ENCODE measurements around the gene SHCBP1.
A peak's percentile ranks its signal among the peaks of the same experiment; 100 is the strongest.
"Not testable (repeated sequence)": the region's sequence is repeated elsewhere in the genome, so short reads cannot be mapped to it uniquely, and the experiment has no call there.

SHCBP1 gene, protein sequence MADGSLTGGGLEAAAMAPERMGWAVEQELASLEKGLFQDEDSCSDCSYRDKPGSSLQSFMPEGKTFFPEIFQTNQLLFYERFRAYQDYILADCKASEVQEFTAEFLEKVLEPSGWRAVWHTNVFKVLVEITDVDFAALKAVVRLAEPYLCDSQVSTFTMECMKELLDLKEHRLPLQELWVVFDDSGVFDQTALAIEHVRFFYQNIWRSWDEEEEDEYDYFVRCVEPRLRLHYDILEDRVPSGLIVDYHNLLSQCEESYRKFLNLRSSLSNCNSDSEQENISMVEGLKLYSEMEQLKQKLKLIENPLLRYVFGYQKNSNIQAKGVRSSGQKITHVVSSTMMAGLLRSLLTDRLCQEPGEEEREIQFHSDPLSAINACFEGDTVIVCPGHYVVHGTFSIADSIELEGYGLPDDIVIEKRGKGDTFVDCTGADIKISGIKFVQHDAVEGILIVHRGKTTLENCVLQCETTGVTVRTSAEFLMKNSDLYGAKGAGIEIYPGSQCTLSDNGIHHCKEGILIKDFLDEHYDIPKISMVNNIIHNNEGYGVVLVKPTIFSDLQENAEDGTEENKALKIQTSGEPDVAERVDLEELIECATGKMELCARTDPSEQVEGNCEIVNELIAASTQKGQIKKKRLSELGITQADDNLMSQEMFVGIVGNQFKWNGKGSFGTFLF

DNA sequence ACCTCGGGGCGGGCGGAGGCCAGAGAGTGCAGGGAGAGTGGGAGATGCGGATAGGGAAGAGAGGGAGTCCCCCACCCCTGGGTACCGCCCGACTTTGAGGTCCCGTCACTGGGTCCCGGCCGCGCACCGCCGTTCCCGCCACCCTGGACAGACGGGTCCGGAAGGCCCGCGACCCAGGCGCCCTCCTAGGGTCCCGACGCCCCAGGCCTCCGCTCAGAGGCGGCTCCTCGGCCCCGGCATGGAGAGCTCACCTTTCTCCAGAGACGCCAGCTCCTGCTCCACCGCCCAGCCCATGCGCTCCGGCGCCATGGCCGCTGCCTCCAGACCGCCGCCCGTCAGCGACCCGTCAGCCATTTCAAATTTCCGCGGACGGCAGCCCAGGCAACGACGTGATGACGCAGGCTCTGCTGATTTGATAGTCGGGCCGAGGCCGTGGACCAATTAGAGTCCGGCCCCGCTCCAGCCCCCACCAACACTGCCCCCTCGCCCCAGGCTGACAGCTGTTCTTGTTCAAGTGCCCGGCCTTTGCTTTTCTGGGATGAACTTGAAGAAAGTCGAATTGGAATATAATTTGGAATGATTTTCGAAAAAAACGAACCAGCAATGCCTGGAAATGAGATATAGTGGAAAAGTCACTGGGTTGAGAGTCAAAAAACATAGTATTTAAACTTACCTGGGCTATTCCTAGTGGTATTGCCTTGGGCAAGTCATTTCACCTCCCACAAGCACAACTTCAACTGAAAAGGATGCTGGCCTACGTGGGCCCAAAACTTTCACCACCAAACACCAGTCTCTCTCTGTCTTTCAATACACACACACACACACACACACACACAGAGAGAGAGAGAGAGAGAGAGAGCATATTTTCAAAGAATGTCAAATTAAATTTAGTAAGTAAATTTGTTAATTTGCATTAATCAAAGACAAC lies at the start of gene SHCBP1:
TSS of gene SHCBP1 (minus strand) at position 374 of the 928 bp plus-strand sequence. CDS start at position 354, 20 bp downstream.
- peak; percentile 61 for DNase-seq

DNA sequence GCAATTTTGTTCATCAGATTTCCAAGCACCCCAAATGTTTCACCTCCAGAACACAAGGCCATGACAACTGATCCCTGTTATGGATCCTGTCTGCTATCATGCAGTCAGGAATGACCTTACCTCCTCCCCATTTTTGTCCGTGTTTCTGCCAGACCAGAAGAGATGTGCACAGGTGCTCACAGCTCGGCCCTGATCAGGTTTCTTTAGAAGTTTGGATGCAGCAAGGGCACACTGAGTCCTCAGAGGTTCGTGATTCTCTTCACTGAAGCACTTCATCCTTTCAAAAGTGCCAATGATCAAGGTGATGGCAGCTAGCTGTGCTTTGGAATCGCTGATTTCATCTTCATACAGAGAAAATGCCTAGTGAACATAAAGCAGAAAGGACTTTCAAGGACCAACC lies 40.9 kb upstream of the SHCBP1 start:
- DNase-seq = no peak

DNA sequence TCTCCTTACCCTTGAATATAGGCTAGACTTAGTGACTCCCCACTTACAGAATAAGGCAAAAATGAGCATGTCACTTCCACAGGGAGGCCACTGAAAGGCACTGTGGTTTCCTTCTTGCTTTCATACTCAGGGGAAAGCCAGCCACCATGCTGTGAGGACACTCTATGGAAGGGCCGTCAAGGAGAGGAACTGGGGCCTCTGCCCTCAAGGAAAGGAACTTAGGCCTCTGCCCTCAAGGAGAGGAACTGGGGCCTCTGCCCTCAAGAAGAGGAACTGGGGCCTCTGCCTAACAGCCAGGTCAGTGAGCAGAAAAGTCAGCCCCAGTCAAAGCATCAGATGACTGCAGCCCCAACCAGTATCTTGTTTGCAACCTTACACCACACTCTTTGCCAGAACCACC lies 37.7 kb upstream of the SHCBP1 start:
- DNase-seq = no peak

DNA sequence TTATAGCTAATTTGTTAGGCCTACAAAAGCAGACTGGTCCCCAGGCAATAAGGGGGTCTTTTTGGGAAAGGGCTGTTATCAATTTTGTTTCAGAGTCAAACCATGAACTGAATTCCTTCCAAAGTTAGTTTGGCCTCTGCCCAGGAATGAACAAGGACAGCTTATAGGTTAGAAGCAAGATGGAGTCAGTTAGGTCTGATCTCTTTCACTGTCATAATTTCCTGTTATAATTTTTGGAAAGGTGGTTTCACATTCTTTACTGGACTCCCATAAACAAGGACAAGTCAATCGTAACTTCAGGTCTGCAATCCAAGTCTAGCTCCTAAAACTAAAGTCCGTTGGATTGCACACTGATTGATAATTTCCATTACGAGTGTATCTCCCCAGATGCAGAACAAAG lies 30.1 kb upstream of the SHCBP1 start:
- DNase-seq = no peak

DNA sequence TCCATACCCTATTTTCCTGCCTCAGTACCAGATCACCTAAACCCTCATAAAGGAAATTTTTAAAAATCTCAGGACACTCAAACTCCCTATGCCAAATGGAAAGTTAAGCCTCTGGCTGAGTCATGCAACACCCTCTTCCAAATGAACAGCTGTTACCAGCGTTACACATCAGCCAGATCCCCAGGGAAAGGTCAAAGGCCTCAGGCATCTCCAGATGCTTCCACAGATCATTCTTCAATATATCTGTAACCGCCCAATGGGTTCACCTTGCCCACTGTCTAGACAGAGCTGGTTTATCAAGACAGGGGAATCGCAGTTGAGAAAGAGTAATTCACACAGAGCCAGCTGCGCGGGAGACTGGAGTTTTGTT lies 29.1 kb upstream of the SHCBP1 start:
- DNase-seq = no peak

GRCh38 chr16:46649588-46650253 lies 28.5 kb upstream of the SHCBP1 start:
- no peak for DNase-seq

GRCh38 chr16:46648656-46649055 lies 27.5 kb upstream of the SHCBP1 start:
- DNase-seq = no peak

DNA sequence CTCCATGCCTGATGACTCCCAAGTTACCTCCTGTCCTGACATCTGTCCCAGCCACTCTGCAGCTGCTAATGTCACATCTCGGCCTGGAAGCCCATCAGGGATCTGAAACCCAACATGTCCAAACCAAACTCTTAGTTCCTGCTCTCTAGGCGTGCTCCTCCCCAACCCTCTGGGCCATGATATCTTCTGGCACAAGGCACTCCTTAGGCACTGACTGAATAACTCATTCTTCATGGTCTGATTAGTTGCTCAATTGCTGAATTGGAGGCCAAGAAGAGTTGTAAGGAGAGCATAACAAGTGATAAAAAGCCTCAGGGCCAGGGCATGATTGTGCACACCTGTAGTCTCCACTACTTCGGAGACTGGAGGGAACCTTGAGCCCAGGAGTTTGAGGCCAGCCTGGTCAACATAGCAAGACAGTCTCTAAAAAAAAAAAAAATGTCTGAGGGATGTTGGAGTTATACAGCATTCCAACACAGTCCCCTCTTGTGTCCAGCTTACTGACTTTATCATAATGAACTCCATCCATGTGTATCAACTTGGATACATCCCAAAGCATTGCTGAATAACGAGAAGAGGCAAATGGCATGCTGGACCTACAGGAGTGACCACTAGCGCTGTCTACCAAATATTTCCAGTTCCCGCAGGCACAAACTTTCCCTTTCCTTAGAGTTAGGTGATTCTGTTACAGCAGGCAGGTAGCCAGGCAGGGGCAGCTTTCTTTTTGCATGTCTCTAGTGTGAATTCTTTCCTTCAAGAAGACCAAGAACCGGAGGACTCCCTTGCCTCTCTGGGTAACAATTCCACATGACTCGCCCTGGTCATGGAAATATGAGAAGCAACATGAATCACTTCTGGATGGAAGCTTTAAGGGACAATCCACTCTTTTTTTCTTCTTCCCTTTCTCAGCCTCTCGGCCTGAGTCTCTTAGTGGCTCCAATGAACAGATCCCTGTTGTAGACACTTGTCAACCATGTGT lies 18.1 kb upstream of the SHCBP1 start:
- DNase-seq = no peak

DNA sequence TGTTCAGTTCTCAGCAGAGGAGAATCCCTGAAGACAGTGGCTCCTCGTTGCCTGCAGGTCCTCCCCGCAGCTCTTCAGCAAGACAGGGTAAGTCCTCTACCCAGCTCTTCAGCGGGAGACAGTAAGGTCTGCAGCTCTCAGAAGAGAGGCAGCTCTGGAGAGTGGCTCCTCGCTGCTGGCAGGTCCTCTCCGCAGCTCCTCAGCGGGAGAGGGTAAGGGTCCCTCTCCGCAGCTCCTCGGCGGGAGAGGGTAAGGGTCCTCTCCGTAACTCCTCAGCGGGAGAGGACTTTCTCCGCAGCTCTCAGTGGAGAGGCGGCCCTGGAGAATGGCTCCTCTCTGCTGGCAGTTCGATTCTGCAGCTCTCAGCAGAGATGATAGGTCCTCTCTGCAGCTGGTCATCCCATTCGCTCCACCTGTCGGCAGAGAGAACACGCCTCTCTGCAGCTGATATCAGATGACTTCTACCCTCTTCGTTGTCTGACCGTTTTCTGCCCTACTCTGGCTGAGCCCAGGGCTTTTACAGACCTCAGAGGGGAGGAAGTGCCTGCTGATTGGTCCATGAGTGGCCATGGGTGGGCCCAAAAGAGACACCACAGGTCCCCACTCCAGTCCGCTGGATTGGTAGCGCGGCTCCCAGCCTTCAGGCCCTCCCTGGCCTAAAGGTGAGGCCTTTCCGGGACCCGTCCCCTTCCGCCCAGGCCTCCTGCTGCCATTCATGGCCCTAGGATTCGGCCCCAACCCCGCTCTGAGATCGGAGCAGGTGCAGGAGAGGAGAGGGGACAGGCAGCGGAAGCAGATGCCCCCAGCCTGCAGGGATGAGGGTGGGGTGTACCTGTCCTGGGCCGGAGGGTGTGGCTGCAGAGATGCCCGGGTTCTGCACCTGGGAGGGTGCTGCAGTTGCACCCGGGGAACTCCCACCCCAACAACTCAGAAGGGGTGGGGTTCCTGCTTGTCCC lies 11.9 kb upstream of the SHCBP1 start:
- DNase-seq = no peak

- no peak for DNase-seq
Observed at GRCh38 chr16:46629331-46630219, 8.4 kb upstream of the SHCBP1 start.

GRCh38 chr16:46627746-46628145 lies 6.6 kb upstream of the SHCBP1 start:
- DNase-seq = no peak

DNA sequence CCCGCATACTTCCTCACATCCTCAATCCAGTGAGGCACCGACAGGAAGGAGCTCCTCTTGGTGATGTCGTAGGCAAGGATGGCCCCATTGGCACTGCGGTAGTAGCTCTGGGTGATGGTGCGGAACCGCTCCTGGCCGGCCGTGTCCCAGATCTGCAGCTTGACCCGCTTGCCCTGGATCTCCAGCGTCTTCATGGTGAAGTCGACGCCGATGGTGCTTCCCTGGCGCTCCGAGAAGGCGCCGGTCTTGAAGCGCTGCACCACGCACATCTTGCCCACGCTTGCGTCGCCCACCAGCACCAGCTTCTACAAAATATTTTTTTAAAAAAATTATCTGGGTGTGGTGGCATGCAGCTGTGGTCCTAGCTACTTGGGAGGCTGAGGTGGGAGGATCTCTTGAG lies 5.5 kb upstream of the SHCBP1 start:
- DNase-seq = not testable (repeated sequence)

DNA sequence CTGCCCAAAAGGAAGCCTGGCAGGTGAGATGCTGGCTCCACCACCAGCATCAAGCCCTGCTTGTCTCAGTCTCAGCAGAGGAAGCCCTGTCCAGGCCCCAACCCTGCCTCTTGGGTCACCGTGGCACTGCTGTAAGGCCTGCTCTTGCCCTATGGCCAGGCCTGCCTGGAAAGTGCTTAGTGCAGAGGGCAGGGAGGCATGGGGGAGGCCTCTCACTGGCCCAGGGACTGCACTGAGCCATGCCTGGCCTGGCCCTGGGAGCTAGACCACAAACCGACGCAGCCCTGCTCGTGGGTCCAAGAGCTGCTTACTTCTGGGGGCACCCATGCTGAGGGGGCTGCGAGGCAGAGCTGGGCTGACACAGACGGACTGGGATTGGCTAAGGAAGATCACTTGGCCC lies 3.7 kb upstream of the SHCBP1 start:
- not testable (repeated sequence) for DNase-seq

GRCh38 chr16:46623707-46624106 lies 2.5 kb upstream of the SHCBP1 start:
- not testable (repeated sequence) for DNase-seq

- not testable (repeated sequence) for DNase-seq
Observed at GRCh38 chr16:46623246-46623645, 2.1 kb upstream of the SHCBP1 start.

DNA sequence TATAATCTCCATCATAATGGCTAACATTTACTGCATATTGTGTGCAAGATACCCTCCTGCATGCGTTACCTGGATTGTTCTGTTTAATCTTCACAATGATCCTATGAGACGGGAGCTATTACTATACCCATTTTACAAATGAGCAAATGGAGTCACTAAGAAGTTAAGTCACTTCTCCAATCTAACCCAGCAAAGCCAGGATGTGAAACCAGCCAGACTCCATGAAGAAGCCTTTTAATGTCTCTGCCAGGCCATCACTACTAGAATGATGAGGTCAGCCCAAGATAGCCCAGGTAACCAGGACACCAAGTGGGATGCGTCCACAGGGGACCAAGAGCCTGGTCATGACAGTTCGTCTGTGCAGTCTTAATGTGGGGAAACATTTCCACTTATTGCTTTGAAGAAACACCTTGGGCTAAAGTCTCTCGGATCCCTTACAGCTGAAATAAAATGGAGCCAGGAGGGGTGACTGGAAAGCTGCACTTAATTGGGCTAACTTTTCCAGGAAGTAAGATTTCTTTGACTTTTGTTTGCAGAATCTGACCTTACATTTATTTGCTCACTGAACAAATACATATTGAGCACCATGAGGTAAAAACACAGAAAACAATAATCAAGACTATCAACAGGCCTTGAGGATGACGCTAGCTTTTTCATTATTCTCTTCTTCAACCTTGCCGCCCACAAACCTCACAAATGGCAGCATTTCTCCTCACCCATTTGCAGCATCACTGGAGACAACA lies 926 bp upstream of the SHCBP1 start:
- no peak for DNase-seq

- DNase-seq = no peak
Observed at GRCh38 chr16:46620266-46621005, 743 bp downstream of the SHCBP1 start.

GRCh38 chr16:46618516-46618915 lies 2.7 kb downstream of the SHCBP1 start:
- no peak for DNase-seq
